ENCODE results near the gene HUNK. TPM values are rescaled to one million over a fixed set of nuclear protein-coding genes. Genes with fewer than 3 reads are reported as not detected.

HUNK gene
- total and polyA plus RNA-seq, 2 of the 8 experiments (the other 6 are each of a cell fraction or from before 2014, with no cell fraction given) = 1.9 to 10.2 TPM

GRCh38 chr21:31964692-31965091, 91.9 kb downstream of the HUNK start:
- H2BK5ac ChIP-seq (ENCODE audit: low read depth, low read length) = no peak overlapping the region
- 0 out of 4 replicates have a peak, but pooled peaks cover 0 to 4% of the 10 kb centered on the region in 2 experiments for H3K9me3 ChIP-seq (ENCODE audit: insufficient read depth in 2 of 2, low read depth in 1 of 2, low read length in 1 of 2)
- ChIA-PET POLR2A (ENCODE audit: partially characterized antibody) (no interaction called here), CTCF (ENCODE audit: partially characterized antibody) (interaction anchor here (1.0 to 1.7 kb wide), 2 partner anchors 19 to 20 kb away, joined by 4 read pairs; no protein-coding TSS in a partner anchor)
- no peak overlapping the region for H4K91ac ChIP-seq (replicated peaks; ENCODE audit: insufficient read length, low read length)
- no peak overlapping the region for H3K23ac ChIP-seq (ENCODE audit: insufficient read length)
- peaks cover 0 to 3% (median 0%) of the 10 kb centered on the region in 4 experiments; a peak in 1 of 8 replicates for H3K36me3 ChIP-seq (ENCODE audit: control insufficient read depth in 2 of 4, insufficient read depth in 4 of 4, low read length in 3 of 4)
- H3K27ac ChIP-seq (ENCODE audit: low read depth, low read length) = no peak overlapping the region
- no peak for TF ChIP-seq SP2 (IDR thresholded peaks at IDR 0.05; ENCODE audit: low read length)
- TF ChIP-seq RNF2 (IDR thresholded peaks at IDR 0.05; ENCODE audit: borderline replicate concordance, low read depth, low read length, missing control alignments, poor library complexity, severe bottlenecking) = no peak
- no peak for TF ChIP-seq MAFK (IDR thresholded peaks at IDR 0.05; ENCODE audit: low read depth, low read length)
- no peak overlapping the region for H3K14ac ChIP-seq (ENCODE audit: insufficient read length)
- H4K8ac ChIP-seq (ENCODE audit: extremely low read depth, insufficient read depth, low read length) = no peak overlapping the region
- H3K4me2 ChIP-seq (ENCODE audit: insufficient read depth in 1 of 2, low read depth in 2 of 2, low read length in 2 of 2) = no peak overlapping the region
- H3K9ac ChIP-seq (replicated peaks in 1 of 4; ENCODE audit: extremely low read depth in 1 of 4, low read depth in 3 of 4, low read length in 3 of 4) = no peak overlapping the region
- H4K20me1 ChIP-seq (replicated peaks in 1 of 2; ENCODE audit: control insufficient read depth in 1 of 2, insufficient read depth in 2 of 2, low read length in 2 of 2) = peaks cover 0 to 1% of the 10 kb centered on the region in 2 experiments
- H2BK20ac ChIP-seq (ENCODE audit: low read length) = no peak overlapping the region
- H3K56ac ChIP-seq (replicated peaks; ENCODE audit: insufficient read length, low read depth, low read length) = no peak overlapping the region
- H2BK12ac ChIP-seq (ENCODE audit: low read depth, low read length) = no peak overlapping the region
- 87% methylated on average over 6 of the region's 6 CpGs; no CpG with 5 or more reads in 1 of the 2 experiments for WGBS, 2 experiments (ENCODE audit: extremely low coverage in 1 of 2, insufficient coverage in 1 of 2, insufficient read length in 1 of 2, insufficient replicate concordance in 2 of 2, low coverage in 1 of 2, low lambda C conversion rate in 2 of 2, missing lambda C conversion rate in 1 of 2)
- H3K4me1 ChIP-seq (replicated peaks in 1 of 4; ENCODE audit: control insufficient read depth in 3 of 4, insufficient read depth in 4 of 4, low read length in 3 of 4) = no peaks in the 10 kb centered on the region
- no peaks in the 10 kb centered on the region for H3K79me2 ChIP-seq (ENCODE audit: control insufficient read depth in 1 of 2, insufficient read depth in 2 of 2, low read length in 2 of 2)
- no peak overlapping the region for H2BK120ac ChIP-seq (replicated peaks; ENCODE audit: low read depth, low read length)
- H3K79me1 ChIP-seq (ENCODE audit: low read depth, low read length) = no peaks in the 10 kb centered on the region
- no peak overlapping the region for H2AK5ac ChIP-seq (ENCODE audit: low read depth, low read length)
- no peak overlapping the region for H2BK15ac ChIP-seq (ENCODE audit: low read length)
- no peaks in the 10 kb centered on the region for H3K23me2 ChIP-seq (ENCODE audit: low read depth, low read length)
- no peak for DNase-seq (ENCODE audit: low read depth in 1 of 2, low spot score in 2 of 2)
- H2AFZ ChIP-seq (ENCODE audit: low read length) = no peak overlapping the region
- no peaks in the 10 kb centered on the region for H3K27me3 ChIP-seq (replicated peaks in 1 of 4; ENCODE audit: control insufficient read depth in 3 of 4, extremely low read depth in 1 of 4, insufficient read depth in 3 of 4, low read length in 3 of 4)
- no peak overlapping the region for H4K5ac ChIP-seq (ENCODE audit: insufficient read length, low read depth, low read length)
- H3K4me3 ChIP-seq (ENCODE audit: extremely low read depth in 1 of 4, insufficient read depth in 2 of 4, low read depth in 3 of 4, low read length in 4 of 4) = no peak overlapping the region
- FAIRE-seq = no peak
- H3K18ac ChIP-seq (ENCODE audit: extremely low read depth, low read length) = no peak overlapping the region
- H3K4ac ChIP-seq (replicated peaks; ENCODE audit: insufficient read length, low read depth, low read length) = no peak overlapping the region
